ENCODE results near the gene ANKRD52. TPM values are rescaled to one million over a fixed set of nuclear protein-coding genes. Genes with fewer than 3 reads are reported as not detected.
A peak's percentile ranks its signal among the peaks of the same experiment; 100 is the strongest.

Gene ANKRD52
- total and polyA plus RNA-seq, 9 of the 15 experiments (the other 6 are each of a cell fraction or from before 2014, with no cell fraction given): 0.52 to 46.8 (median 7.9) TPM

DNA sequence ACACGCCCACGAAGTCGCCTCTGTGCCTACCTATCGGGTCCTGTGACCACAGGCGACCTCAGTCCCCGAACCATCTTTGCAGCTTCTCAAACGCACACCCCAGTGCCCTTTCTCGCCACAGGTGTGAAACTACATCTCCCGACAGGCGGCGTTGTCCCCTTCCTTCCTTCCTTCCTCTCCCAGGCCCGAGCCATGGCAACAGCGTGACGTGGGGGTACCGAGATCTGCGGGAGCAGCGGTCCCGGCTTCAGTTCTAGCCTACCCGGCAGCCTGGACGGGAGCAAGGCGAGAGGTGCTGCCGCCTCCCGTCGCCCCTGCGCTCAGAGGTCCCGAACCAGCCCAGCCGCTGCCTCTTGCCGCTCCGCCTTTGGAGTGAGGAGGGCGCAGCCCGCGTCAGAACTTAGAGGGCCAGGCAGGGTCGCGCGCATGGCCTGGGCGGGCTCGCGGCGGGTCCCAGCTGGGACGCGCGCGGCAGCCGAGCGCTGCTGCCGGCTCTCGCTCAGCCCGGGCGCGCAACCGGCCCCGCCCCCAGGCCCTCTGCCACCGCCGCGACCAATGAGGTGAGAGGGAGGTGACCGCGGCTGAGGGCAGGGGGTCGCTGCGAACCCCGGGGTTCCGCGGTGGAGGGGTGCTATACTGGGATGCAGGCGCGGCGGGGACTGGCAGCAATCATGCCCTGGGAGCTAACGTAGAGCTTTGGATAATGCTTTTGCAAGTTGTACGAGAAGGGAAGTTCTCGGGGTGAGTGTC is 8.7 kb upstream of the ANKRD52 start, which contains the start of gene COQ10A (continued):
- TF ChIP-seq, protein P1, sequence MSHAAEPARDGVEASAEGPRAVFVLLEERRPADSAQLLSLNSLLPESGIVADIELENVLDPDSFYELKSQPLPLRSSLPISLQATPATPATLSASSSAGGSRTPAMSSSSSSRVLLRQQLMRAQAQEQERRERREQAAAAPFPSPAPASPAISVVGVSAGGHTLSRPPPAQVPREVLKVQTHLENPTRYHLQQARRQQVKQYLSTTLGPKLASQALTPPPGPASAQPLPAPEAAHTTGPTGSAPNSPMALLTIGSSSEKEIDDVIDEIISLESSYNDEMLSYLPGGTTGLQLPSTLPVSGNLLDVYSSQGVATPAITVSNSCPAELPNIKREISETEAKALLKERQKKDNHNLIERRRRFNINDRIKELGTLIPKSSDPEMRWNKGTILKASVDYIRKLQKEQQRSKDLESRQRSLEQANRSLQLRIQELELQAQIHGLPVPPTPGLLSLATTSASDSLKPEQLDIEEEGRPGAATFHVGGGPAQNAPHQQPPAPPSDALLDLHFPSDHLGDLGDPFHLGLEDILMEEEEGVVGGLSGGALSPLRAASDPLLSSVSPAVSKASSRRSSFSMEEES (CRISPR knock-in tag; IDR thresholded peaks at IDR 0.05): no peak
- peak; percentile 81 for TF ChIP-seq ZNF143 (CRISPR knock-in tag; IDR thresholded peaks at IDR 0.05)
- no peak for TF ChIP-seq ZNF584 (CRISPR knock-in tag; IDR thresholded peaks at IDR 0.05; ENCODE audit: low read depth)
- no peak for TF ChIP-seq NCOA6 (IDR thresholded peaks at IDR 0.05)
- no peak for TF ChIP-seq KLF13 (tag; IDR thresholded peaks at IDR 0.05; ENCODE audit: borderline replicate concordance, low read depth)
- TF ChIP-seq HIVEP1 (CRISPR knock-in tag; IDR thresholded peaks at IDR 0.05): no peak
- TF ChIP-seq FOXP1 (CRISPR knock-in tag; IDR thresholded peaks at IDR 0.05): peak; percentile 95
- TF ChIP-seq, protein P2, sequence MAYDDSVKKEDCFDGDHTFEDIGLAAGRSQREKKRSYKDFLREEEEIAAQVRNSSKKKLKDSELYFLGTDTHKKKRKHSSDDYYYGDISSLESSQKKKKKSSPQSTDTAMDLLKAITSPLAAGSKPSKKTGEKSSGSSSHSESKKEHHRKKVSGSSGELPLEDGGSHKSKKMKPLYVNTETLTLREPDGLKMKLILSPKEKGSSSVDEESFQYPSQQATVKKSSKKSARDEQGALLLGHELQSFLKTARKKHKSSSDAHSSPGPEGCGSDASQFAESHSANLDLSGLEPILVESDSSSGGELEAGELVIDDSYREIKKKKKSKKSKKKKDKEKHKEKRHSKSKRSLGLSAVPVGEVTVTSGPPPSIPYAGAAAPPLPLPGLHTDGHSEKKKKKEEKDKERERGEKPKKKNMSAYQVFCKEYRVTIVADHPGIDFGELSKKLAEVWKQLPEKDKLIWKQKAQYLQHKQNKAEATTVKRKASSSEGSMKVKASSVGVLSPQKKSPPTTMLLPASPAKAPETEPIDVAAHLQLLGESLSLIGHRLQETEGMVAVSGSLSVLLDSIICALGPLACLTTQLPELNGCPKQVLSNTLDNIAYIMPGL (CRISPR knock-in tag; IDR thresholded peaks at IDR 0.05): no peak
- TF ChIP-seq NR3C1 (CRISPR knock-in tag; IDR thresholded peaks at IDR 0.05): no peak
- peak; percentile 40 for TF ChIP-seq NFYB (IDR thresholded peaks at IDR 0.05; ENCODE audit: extremely low read depth, insufficient read length)
- TF ChIP-seq LEF1 (IDR thresholded peaks at IDR 0.05): no peak
- peak; percentile 14; the same call in 1 of the 2 replicates for TF ChIP-seq MAFK (IDR thresholded peaks at IDR 0.05; ENCODE audit: low read length)
- TF ChIP-seq, protein P3, sequence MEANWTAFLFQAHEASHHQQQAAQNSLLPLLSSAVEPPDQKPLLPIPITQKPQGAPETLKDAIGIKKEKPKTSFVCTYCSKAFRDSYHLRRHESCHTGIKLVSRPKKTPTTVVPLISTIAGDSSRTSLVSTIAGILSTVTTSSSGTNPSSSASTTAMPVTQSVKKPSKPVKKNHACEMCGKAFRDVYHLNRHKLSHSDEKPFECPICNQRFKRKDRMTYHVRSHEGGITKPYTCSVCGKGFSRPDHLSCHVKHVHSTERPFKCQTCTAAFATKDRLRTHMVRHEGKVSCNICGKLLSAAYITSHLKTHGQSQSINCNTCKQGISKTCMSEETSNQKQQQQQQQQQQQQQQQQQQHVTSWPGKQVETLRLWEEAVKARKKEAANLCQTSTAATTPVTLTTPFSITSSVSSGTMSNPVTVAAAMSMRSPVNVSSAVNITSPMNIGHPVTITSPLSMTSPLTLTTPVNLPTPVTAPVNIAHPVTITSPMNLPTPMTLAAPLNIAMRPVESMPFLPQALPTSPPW (CRISPR knock-in tag; IDR thresholded peaks at IDR 0.05): peak; percentile 68
- no peak for TF ChIP-seq FOS (IDR thresholded peaks at IDR 0.05; ENCODE audit: extremely low read depth, insufficient read length)
- no peak for TF ChIP-seq RBM14 (IDR thresholded peaks at IDR 0.05; ENCODE audit: borderline replicate concordance, insufficient read depth, low read depth, low read length)
- peak; percentile 69; the same call in 1 of the 2 replicates for TF ChIP-seq MYC (IDR thresholded peaks at IDR 0.05; ENCODE audit: low read depth, low read length)
- TF ChIP-seq MYC (CRISPR knock-in tag; IDR thresholded peaks at IDR 0.05; ENCODE audit: borderline replicate concordance, low read depth): no peak
- TF ChIP-seq HNRNPK (IDR thresholded peaks at IDR 0.05; ENCODE audit: low read depth, low read length, poor library complexity, severe bottlenecking): peak; percentile 19
- no peak for TF ChIP-seq NFATC3 (IDR thresholded peaks at IDR 0.05)
- no peak for TF ChIP-seq ZNF311 (CRISPR knock-in tag; IDR thresholded peaks at IDR 0.05)
- TF ChIP-seq NFXL1 (CRISPR knock-in tag; IDR thresholded peaks at IDR 0.05): no peak
- TF ChIP-seq, protein P4, sequence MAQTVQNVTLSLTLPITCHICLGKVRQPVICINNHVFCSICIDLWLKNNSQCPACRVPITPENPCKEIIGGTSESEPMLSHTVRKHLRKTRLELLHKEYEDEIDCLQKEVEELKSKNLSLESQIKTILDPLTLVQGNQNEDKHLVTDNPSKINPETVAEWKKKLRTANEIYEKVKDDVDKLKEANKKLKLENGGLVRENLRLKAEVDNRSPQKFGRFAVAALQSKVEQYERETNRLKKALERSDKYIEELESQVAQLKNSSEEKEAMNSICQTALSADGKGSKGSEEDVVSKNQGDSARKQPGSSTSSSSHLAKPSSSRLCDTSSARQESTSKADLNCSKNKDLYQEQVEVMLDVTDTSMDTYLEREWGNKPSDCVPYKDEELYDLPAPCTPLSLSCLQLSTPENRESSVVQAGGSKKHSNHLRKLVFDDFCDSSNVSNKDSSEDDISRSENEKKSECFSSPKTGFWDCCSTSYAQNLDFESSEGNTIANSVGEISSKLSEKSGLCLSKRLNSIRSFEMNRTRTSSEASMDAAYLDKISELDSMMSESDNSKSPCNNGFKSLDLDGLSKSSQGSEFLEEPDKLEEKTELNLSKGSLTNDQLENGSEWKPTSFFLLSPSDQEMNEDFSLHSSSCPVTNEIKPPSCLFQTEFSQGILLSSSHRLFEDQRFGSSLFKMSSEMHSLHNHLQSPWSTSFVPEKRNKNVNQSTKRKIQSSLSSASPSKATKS (CRISPR knock-in tag; IDR thresholded peaks at IDR 0.05): no peak

Data from K562 (cell line).